ENCODE measurements around the gene ATP4B. TPM values are rescaled to one million over a fixed set of nuclear protein-coding genes. Genes with fewer than 3 reads are reported as not detected.
A peak's percentile ranks its signal among the peaks of the same experiment; 100 is the strongest.
"Not testable (repeated sequence)": the region's sequence is repeated elsewhere in the genome, so short reads cannot be mapped to it uniquely, and the experiment has no call there.

ATP4B gene
- total RNA-seq, 2 donors from 2014 or later = 0.34 TPM; not detected in 1

DNA sequence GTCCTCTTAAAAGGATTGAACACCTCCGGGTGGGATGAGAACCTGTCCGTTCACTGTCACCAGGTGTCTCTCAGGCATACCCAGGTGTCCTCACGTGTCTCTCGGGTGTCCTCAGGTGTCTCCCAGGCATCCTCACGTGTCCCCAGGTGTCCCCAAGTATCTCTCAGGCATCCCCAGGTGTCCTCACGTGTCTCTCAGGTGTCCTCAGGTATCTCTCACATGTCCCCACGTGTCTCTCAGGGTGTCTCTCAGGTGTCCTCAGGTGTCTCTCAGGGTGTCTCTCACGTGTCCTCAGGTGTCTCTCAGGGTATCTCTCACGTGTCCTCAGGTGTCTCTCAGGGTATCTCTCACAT, 33.8 kb downstream of the ATP4B start:
- Histone ChIP-seq H3K36me3 (no peaks in the 10 kb centered on the region), H3K27me3 (replicated peaks; ENCODE audit: insufficient read depth) (no peaks in the 10 kb centered on the region), H3K27ac (no peak overlapping the region), H3K4me3 (no peak overlapping the region), H3K4me1 (replicated peaks) (no peaks in the 10 kb centered on the region), H3K9me3 (no peaks in the 10 kb centered on the region)
- TF ChIP-seq POLR2AphosphoS5 (IDR thresholded peaks at IDR 0.05) (no peak), POLR2A (IDR thresholded peaks at IDR 0.05) (no peak)
- TF ChIP-seq, protein P1, sequence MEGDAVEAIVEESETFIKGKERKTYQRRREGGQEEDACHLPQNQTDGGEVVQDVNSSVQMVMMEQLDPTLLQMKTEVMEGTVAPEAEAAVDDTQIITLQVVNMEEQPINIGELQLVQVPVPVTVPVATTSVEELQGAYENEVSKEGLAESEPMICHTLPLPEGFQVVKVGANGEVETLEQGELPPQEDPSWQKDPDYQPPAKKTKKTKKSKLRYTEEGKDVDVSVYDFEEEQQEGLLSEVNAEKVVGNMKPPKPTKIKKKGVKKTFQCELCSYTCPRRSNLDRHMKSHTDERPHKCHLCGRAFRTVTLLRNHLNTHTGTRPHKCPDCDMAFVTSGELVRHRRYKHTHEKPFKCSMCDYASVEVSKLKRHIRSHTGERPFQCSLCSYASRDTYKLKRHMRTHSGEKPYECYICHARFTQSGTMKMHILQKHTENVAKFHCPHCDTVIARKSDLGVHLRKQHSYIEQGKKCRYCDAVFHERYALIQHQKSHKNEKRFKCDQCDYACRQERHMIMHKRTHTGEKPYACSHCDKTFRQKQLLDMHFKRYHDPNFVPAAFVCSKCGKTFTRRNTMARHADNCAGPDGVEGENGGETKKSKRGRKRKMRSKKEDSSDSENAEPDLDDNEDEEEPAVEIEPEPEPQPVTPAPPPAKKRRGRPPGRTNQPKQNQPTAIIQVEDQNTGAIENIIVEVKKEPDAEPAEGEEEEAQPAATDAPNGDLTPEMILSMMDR (IDR thresholded peaks at IDR 0.05) = no peak
- no peak for DNase-seq (ENCODE audit: low spot score)
- intact Hi-C loops (cut with DNase I) = loop anchor here (5.0 kb wide), 1 partner anchor 323 kb away; no protein-coding TSS in a partner anchor
- WGBS = 90% methylated on average over 9 of the region's 9 CpGs

DNA sequence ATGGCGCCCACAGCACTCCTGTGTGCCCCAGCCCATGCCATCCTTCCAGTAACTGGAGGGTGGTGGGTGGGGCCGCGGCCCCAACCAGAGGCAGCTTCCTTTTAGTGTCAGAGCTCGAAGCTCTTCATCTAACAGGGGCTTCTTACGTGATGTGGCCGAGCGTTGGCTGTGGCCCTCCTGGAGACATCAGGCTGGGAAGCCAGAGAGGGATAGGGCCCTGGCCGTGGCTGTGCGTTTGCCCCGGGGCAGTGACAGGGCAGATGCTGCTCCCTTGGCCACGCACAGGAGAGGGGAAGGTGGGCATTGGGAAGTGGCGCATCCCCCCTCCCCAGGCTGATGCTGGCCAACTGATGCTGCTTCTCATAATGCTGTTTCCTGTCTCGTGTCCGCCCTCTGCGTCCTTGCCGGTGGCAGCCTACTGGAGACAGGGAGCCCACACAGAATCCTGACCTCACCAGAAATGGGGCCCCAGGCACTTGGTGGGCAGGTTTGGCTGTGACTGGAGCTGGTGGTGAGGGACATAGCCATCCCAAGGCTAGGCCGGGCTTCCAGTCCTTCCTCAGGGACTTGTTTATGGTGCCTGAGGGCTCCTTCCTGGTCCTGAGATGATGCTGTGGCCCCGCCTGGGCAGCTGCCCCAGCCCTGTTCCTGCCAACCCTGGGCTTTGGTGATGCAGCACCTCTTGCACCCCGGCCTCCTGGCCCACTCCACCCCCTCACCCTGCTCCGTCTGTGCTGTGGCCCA, 34.3 kb downstream of the ATP4B start:
- no peaks in the 10 kb centered on the region for H3K4me1 ChIP-seq (replicated peaks)
- intact Hi-C loops (cut with DNase I) = loop anchor here (5.0 kb wide), 1 partner anchor 324 kb away; no protein-coding TSS in a partner anchor

GRCh38 chr13:113622791-113623490, 35.1 kb downstream of the ATP4B start:
- H3K36me3 ChIP-seq = no peaks in the 10 kb centered on the region
- no peaks in the 10 kb centered on the region for H3K9me3 ChIP-seq
- WGBS = 93% methylated on average over 29 of the region's 29 CpGs
- H3K27ac ChIP-seq = no peak overlapping the region
- intact Hi-C loops (cut with DNase I) = loop anchor here (5.0 kb wide), 1 partner anchor 324 kb away; no protein-coding TSS in a partner anchor
- no peaks in the 10 kb centered on the region for H3K4me1 ChIP-seq (replicated peaks)
- TF ChIP-seq, protein P1 (IDR thresholded peaks at IDR 0.05) = no peak
- no peak for TF ChIP-seq POLR2AphosphoS5 (IDR thresholded peaks at IDR 0.05)
- no peak for TF ChIP-seq POLR2A (IDR thresholded peaks at IDR 0.05)
- H3K27me3 ChIP-seq (replicated peaks; ENCODE audit: insufficient read depth) = no peaks in the 10 kb centered on the region
- H3K4me3 ChIP-seq = no peak overlapping the region
- no peak for DNase-seq (ENCODE audit: low spot score)

More for the DNA sequence above, 34.3 kb downstream of the ATP4B start:
- DNase-seq (ENCODE audit: low spot score) = no peak
- Histone ChIP-seq H3K9me3 (no peaks in the 10 kb centered on the region), H3K4me3 (no peak overlapping the region), H3K27me3 (replicated peaks; ENCODE audit: insufficient read depth) (no peaks in the 10 kb centered on the region), H3K36me3 (no peaks in the 10 kb centered on the region), H3K27ac (no peak overlapping the region)
- WGBS = 87% methylated on average over 18 of the region's 20 CpGs
- TF ChIP-seq POLR2A (IDR thresholded peaks at IDR 0.05) (no peak), POLR2AphosphoS5 (IDR thresholded peaks at IDR 0.05) (no peak)
- TF ChIP-seq, protein P1 (IDR thresholded peaks at IDR 0.05) = no peak

DNA sequence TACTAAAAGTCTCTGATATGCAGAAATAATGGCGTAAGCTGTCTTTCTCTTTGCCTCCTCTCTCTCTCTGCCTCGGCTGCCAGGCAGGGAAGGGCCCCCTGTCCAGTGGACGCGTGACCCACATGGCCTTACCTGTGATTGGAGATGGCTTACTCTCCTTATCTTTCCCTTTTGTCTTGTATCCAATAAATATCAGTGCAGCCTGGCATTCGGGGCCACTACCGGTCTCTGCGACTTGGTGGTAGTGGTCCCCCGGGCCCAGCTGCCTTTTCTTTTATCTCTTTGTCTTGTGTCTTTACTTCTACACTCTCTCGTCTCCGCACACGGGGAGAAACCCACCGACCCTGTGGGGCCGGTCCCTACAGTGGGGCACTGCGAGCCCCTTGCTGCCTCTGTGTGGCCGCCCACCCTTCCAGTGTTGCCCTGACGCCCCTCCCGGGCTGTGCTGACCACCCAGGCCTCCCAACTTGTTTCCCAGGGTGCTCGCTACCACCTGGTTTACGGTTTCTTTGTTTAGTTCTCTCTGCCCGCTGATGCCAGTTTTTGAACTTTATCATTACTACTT, 35.9 kb downstream of the ATP4B start:
- H3K27me3 ChIP-seq (replicated peaks; ENCODE audit: insufficient read depth); H3K9me3 ChIP-seq; H3K36me3 ChIP-seq; H3K4me3 ChIP-seq; DNase-seq (ENCODE audit: low spot score); H3K4me1 ChIP-seq (replicated peaks); H3K27ac ChIP-seq: not testable (repeated sequence)
- 88% methylated on average over 20 of the region's 20 CpGs for WGBS
- intact Hi-C loops (cut with DNase I) = loop anchor here (5.0 kb wide), 1 partner anchor 325 kb away; no protein-coding TSS in a partner anchor

GRCh38 chr13:113621498-113621897, 36.5 kb downstream of the ATP4B start:
- H3K36me3 ChIP-seq; H3K9me3 ChIP-seq; H3K4me3 ChIP-seq; DNase-seq (ENCODE audit: low spot score); H3K27ac ChIP-seq; H3K4me1 ChIP-seq (replicated peaks); H3K27me3 ChIP-seq (replicated peaks; ENCODE audit: insufficient read depth): not testable (repeated sequence)
- TF ChIP-seq, protein P1 (IDR thresholded peaks at IDR 0.05) = peak in 1 of 4 experiments; percentile 19
- WGBS = 76% methylated on average over 13 of the region's 13 CpGs
- intact Hi-C loops (cut with DNase I) = loop anchor here (5.0 kb wide), 1 partner anchor 326 kb away; no protein-coding TSS in a partner anchor

Measured in prostate gland (tissue), 2 donors.